Psoas muscle (tissue), 8 donors: ENCODE data around the gene CYBA. TPM values are rescaled to one million over a fixed set of nuclear protein-coding genes. Genes with fewer than 3 reads are reported as not detected.

Source experiments
- ATAC-seq, 4 donors: fragments of 200-7000 bp; cut with Tn5 transposase; one replicate each; pipeline ENCODE4 v1.9.1; 2020; ENCODE audit warnings: moderate library complexity in 3 of 4, mild to moderate bottlenecking in 2 of 4
- DNase-seq, 2 donors: peaks; one replicate each; pipeline ENCODE4 v3.0.0-alpha.2; 2020
- H3K27ac ChIP-seq: fragments of 200-600 bp; one replicate; pipeline ENCODE4 v1.8.0; 2022
- H3K27me3 ChIP-seq, 3 donors: fragments of 200-600 bp in 1 of 3; one replicate each; pipeline versions ENCODE4 v1.6.1 to v1.8.0; 2013 to 2022; ENCODE audit warnings: low read length in 2 of 3, mild to moderate bottlenecking in 2 of 3, moderate library complexity in 1 of 3; ENCODE audit not compliant: insufficient read depth in 3 of 3
- H3K36me3 ChIP-seq, 2 donors: fragments of 200-600 bp in 1 of 2; one replicate each; pipeline versions ENCODE4 v1.6.1 to v1.8.0; 2013 to 2022; ENCODE audit warnings: low read depth in 1 of 2, mild to moderate bottlenecking in 1 of 2, moderate library complexity in 1 of 2; ENCODE audit not compliant: insufficient read depth in 1 of 2
- H3K4me1 ChIP-seq: fragments of 200-600 bp; one replicate; pipeline ENCODE4 v1.8.0; 2022
- H3K4me3 ChIP-seq: fragments of 200-600 bp; one replicate; pipeline ENCODE4 v1.8.0; 2022; ENCODE audit warnings: mild to moderate bottlenecking
- H3K9me3 ChIP-seq: fragments of 200-600 bp; one replicate; pipeline ENCODE4 v1.8.0; 2022
- WGBS, 3 donors: extraction: QIAGEN DNeasy Blood & Tissue Kit; methylation state at CpG; one replicate each; pipeline versions ENCODE4 v1.1.6 to v1.1.7; 2013; 5-methylcytosine and 5-hydroxymethylcytosine counted together
- intact Hi-C, 2 donors: fragments of 100-400 bp; cut with DNase I; formaldehyde crosslinking; loops; one replicate each; pipeline versions ENCODE4 v1.11.0 to v1.14.2; 2022
- polyA plus RNA-seq, 3 donors: library from polyadenylated mRNA; stranded (reverse); fragments of 200-250 nt; gene quantifications; one replicate each; pipeline ENCODE4 v1.2.3, GENCODE V29; 2013
- total RNA-seq, 4 donors: library from RNA; stranded (reverse); fragmentation: NEBNext Ultra II Directional in 2 of 4; extraction: Animal tissue kit (Norgen Biotek cat#: 25700) in 2 of 4; gene quantifications; one replicate each; pipeline versions ENCODE4 v1.2.1 to v1.2.4, GENCODE V29; 2021 to 2023
- TF ChIP-seq, protein P1 (sequence below): fragments of 200-600 bp; IDR thresholded peaks from one replicate; pipeline ENCODE4 v1.8.0; 2022; ENCODE audit warnings: antibody characterized with exemption
- donor health status: healthy with polysubstance abuse.
- donor health status: DM: no; HTN: no; CAD: no; lungs with moderate emphysema.
- donor health status: Bipolar disorder and iron deficiency.
- donor health status: healthy.
- donor health status: DM: yes; HTN: yes; CAD: no.
- donor health status: DM: no; HTN: no; CAD: no.
- donor health status: DM: no; HTN: no; CAD: no.
- donor health status: DM: yes; HTN: yes; CAD: no.

Gene CYBA
- total and polyA plus RNA-seq, 7 donors, result 9.1 to 28.0 (median 19.4) TPM

DNA sequence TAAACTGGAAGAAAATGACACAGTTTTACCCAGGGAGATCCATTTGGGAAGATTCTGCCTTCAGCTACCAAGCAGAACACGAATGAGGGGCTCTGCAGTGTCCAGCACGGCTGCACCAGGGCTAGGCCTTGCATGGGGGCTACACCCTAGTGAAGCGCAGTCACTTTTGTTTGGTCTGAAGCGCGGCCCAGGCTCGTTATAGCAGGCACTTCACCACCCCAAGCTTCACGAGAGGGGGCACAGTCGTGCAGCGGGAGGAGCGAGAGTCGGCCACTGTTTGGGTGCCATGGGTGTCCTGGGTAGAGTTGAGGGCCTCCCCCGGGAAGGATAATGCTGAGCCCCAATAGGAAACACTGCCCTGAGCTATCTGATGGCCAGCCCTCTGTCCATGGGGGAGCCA is 34.1 kb downstream of the CYBA start:
- H3K9me3 ChIP-seq, result no peaks in the 10 kb centered on the region
- no peaks in the 10 kb centered on the region for H3K27me3 ChIP-seq
- H3K4me1 ChIP-seq, result no peaks in the 10 kb centered on the region
- H3K4me3 ChIP-seq, result no peak overlapping the region
- no peak for DNase-seq
- H3K27ac ChIP-seq, result no peak overlapping the region
- ATAC-seq, result no peak
- TF ChIP-seq, protein P1, sequence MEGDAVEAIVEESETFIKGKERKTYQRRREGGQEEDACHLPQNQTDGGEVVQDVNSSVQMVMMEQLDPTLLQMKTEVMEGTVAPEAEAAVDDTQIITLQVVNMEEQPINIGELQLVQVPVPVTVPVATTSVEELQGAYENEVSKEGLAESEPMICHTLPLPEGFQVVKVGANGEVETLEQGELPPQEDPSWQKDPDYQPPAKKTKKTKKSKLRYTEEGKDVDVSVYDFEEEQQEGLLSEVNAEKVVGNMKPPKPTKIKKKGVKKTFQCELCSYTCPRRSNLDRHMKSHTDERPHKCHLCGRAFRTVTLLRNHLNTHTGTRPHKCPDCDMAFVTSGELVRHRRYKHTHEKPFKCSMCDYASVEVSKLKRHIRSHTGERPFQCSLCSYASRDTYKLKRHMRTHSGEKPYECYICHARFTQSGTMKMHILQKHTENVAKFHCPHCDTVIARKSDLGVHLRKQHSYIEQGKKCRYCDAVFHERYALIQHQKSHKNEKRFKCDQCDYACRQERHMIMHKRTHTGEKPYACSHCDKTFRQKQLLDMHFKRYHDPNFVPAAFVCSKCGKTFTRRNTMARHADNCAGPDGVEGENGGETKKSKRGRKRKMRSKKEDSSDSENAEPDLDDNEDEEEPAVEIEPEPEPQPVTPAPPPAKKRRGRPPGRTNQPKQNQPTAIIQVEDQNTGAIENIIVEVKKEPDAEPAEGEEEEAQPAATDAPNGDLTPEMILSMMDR, result no peak
- intact Hi-C loops, result no loop called here
- H3K36me3 ChIP-seq, result peaks cover 0 to 31% of the 10 kb centered on the region in 2 donors
- 94 to 95% (median 95%) methylated on average over 12 of the region's 12 CpGs for WGBS, 3 donors

DNA sequence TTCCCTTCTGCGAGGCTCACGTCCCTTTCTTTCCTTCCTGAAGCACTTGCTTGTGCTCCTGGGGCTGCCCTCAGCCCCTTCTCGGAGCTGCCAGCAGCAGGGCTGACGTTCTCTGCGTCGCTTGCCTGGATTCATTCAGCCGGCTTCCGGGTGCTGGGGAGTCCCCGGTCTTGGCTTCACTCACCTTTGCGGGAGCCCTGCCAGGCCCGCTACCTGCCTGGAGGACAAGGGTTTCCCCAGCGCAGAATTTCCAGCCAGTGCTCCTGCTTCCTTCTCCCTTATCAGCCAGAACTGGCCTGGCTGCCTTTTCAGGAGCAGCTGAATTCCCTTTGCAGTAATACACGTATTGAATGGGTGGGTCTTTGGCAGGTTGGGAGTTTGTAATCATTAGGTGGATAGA is 34.5 kb downstream of the CYBA start:
- Histone ChIP-seq H3K36me3 (peaks cover 0 to 34% of the 10 kb centered on the region in 2 donors), H3K4me1 (no peaks in the 10 kb centered on the region), H3K9me3 (no peaks in the 10 kb centered on the region), H3K27ac (no peak overlapping the region), H3K4me3 (no peak overlapping the region), H3K27me3 (no peaks in the 10 kb centered on the region)
- TF ChIP-seq, protein P1, result no peak
- ATAC-seq, result no peak
- intact Hi-C loops, result no loop called here
- WGBS, 3 donors, result 73 to 78% (median 75%) methylated on average over 13 of the region's 13 CpGs
- no peak for DNase-seq

DNA sequence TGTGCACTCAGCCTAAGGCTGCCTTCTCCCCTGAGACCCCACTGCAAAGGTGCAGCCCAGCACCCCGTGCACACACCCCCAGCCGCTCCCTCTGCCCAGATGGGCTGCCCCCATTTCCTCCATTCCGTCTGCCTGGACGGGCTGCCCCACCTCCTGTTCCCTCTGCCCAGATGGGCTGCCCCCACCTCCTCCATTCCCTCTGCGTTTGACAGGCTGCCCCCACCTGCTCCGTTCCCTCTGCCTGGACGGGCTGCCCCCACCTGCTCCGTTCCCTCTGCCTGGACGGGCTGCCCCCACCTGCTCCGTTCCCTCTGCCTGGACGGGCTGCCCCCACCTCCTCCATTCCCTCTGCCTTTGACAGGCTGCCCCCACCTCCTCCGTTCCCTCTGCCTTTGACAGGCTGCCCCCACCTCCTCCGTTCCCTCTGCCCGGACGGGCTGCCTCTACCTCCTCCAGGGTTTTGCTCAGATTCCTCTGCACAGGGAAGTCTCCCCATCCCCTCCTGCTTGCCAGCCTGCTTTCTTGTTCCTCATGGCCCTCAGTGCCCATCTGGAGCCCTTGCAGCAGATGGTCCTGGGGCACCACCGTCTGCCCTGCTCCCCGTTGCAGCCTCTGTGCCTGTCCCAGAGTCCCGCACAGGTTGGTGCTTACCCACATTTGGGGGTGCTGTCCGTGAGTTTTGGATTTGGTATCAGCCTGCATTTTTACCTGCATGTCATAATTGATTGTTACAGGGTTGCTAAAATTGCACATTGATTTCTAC is 35.9 kb downstream of the CYBA start:
- WGBS, 3 donors, result 75 to 77% (median 76%) methylated on average over 19 of the region's 19 CpGs
- intact Hi-C loops, result no loop called here
- no peak for DNase-seq

DNA sequence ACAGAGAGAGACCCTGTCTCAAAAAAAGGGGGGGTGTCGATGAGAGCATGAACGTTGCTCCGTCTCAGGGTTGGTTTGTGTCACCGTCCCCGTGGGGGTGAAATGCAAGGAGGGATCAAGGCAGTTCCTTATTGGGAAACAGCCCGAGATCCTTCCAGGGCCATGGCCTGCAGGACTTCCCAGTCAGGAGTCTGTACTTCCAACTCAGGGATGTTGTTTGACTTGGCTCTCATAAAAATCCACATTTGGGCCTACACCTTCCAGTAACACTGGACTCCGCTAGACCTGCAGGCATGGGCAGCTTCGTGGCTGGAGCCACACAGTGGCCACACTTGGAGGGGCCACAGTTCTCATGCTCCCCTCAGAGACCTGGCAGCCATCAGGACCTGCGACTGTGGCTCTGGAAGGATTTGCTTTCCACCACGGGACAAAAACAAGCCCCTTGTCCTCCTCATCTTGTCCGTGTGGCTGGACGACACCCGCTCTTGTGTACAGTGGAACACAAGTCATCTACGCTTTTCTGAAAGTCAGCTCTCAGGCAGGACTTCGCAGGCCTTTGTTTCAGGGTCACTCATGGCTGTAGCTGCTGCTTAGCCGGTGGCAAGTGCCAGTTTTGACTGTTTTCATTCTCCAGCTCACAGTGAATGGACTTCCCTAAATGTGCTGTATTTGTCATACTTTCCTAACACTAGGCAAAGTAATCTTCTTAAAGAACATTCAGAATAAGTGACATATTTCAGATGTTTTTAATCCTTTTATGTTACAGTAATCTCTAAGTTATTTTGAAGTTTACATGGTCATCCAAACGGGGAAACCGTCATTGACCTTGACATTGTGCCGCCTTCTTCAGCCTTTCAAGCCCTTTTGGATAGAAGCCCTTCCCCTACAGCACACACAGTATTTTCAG is 36.7 kb downstream of the CYBA start:
- Histone ChIP-seq H3K27me3 (no peaks in the 10 kb centered on the region), H3K36me3 (peaks cover 2 to 47% of the 10 kb centered on the region in 2 donors), H3K4me1 (no peaks in the 10 kb centered on the region), H3K9me3 (no peaks in the 10 kb centered on the region), H3K4me3 (no peak overlapping the region), H3K27ac (no peak overlapping the region)
- TF ChIP-seq, protein P1, result no peak
- ATAC-seq (no peak), DNase-seq (no peak)
- WGBS, 3 donors, result 75 to 81% (median 76%) methylated on average over 19 of the region's 19 CpGs
- intact Hi-C loops, result no loop called here

More for the DNA sequence above, 35.9 kb downstream of the CYBA start:
- no peak overlapping the region for H3K27ac ChIP-seq
- no peaks in the 10 kb centered on the region for H3K27me3 ChIP-seq
- TF ChIP-seq, protein P1, result no peak
- H3K4me3 ChIP-seq, result no peak overlapping the region
- H3K9me3 ChIP-seq, result no peaks in the 10 kb centered on the region
- H3K36me3 ChIP-seq, result peaks cover 0 to 47% of the 10 kb centered on the region in 2 donors
- H3K4me1 ChIP-seq, result no peaks in the 10 kb centered on the region
- ATAC-seq, result peak in 1 of 4 donors; percentile 32
